ENCODE measurements around the gene NFIB. TPM values are rescaled to one million over a fixed set of nuclear protein-coding genes. Genes with fewer than 3 reads are reported as not detected.

The NFIB gene
- total RNA-seq, 1 donor from 2014 or later, result 82.7 TPM

GRCh38 chr9:14321517-14322130 lies 7.7 kb upstream of the NFIB start:
- no peak for DNase-seq (ENCODE audit: low read depth, low spot score)

GRCh38 chr9:14320271-14321181 lies 6.6 kb upstream of the NFIB start:
- no peak for DNase-seq (ENCODE audit: low read depth, low spot score)

GRCh38 chr9:14318934-14319580 lies 5.1 kb upstream of the NFIB start:
- no peak for DNase-seq (ENCODE audit: low read depth, low spot score)

- DNase-seq (ENCODE audit: low read depth, low spot score), result no peak
These were observed 4.4 kb upstream of the NFIB start for GRCh38 chr9:14318361-14318760.

GRCh38 chr9:14317667-14318320 lies 3.9 kb upstream of the NFIB start:
- DNase-seq (ENCODE audit: low read depth, low spot score), result no peak

- no peak for DNase-seq (ENCODE audit: low read depth, low spot score)
These were observed 2.8 kb upstream of the NFIB start for GRCh38 chr9:14316602-14317300.

GRCh38 chr9:14315875-14316601 lies 2.1 kb upstream of the NFIB start:
- DNase-seq (ENCODE audit: low read depth, low spot score), result no peak

- DNase-seq (ENCODE audit: low read depth, low spot score), result no peak
These were observed 1.3 kb upstream of the NFIB start for GRCh38 chr9:14314929-14315874.

GRCh38 chr9:14314424-14314928 lies 535 bp upstream of the NFIB start:
- DNase-seq (ENCODE audit: low read depth, low spot score), result peak; percentile 82

GRCh38 chr9:14313378-14313940 lies 482 bp downstream of the NFIB start:
- DNase-seq (ENCODE audit: low read depth, low spot score), result no peak

- DNase-seq (ENCODE audit: low read depth, low spot score), result no peak
These were observed 1.1 kb downstream of the NFIB start for GRCh38 chr9:14312719-14313377.

- no peak for DNase-seq (ENCODE audit: low read depth, low spot score)
These were observed 1.8 kb downstream of the NFIB start for GRCh38 chr9:14311956-14312685.

GRCh38 chr9:14311171-14311949 lies 2.6 kb downstream of the NFIB start:
- no peak for DNase-seq (ENCODE audit: low read depth, low spot score)

GRCh38 chr9:14310311-14310710 lies 3.6 kb downstream of the NFIB start:
- DNase-seq (ENCODE audit: low read depth, low spot score), result no peak

- no peak for DNase-seq (ENCODE audit: low read depth, low spot score)
These were observed 4.5 kb downstream of the NFIB start for GRCh38 chr9:14309403-14309802.

GRCh38 chr9:14308853-14309145 lies 5.1 kb downstream of the NFIB start:
- no peak for DNase-seq (ENCODE audit: low read depth, low spot score)

Data from pulmonary artery endothelial cell (primary cell).